GM18873 (cell line): ENCODE data around the gene GLDN.
"Not testable (repeated sequence)": the region's sequence is repeated elsewhere in the genome, so short reads cannot be mapped to it uniquely, and the experiment has no call there.

Source experiments
- ATAC-seq: cut with Tn5 transposase; IDR thresholded peaks from one replicate; pipeline ENCODE4 v1.9.1; 2021; ENCODE audit warnings: mild to moderate bottlenecking, moderate library complexity, moderate number of reproducible peaks; ENCODE audit not compliant: unreplicated experiment, low FRiP score

Gene GLDN

GRCh38 chr15:51424780-51425179 lies 83.3 kb downstream of the GLDN start:
- ATAC-seq = no peak

DNA sequence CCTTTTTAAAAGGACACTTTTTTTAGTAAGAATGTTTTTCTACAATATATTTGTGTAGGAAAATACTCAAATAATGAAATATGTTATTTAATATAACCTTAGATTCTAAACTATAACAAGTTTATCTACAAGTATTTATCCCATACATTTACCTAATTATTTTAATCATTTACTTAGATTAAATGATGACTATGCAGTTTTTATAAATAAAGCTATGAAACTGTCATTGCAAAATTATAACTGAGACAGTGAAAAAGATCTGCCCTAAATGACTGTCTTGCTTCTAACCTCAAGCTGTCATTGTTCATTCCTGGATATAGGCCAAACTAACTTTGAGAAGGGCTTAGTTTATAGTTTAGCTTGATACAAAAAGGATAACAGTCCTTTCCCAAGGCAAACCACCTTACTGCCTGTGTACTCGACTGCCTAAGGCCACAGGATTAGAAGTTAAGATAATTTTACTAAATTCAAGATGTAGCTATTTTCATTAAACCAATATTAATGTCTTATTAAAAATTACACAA lies 84.1 kb downstream of the GLDN start:
- no peak for ATAC-seq

GRCh38 chr15:51438526-51438925 lies 97.1 kb downstream of the GLDN start:
- ATAC-seq = no peak

DNA sequence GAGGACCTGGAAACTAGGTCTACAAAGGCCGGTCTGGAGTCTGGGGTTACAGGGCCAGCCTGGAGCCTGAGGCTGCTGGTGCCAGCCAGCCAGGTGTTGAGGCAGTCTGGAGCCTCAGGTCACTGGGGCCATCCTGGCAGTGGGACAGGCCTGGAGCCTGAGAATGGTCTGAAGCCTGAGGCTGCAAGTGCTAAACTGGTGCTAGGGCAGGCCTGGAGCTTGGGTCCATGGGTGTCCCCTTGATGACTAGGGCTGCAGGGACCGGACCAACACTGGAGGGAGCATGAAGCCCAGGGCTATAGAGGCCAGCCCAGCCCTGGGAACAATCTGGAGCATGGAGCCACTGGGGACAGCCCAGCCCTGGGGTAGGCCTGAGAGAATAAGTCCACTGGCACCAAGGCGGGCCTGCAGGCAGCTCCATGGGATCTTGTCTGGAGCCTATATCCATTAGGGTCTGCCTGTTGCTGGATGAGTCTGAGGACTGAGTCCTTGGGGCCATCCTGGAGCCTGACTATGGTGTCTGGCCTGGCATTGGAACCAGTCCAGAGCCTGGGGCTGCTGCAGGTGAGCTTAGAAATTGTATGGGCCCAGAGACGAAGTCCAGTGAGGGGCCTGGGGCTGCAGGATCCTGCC lies 101.9 kb downstream of the GLDN start:
- ATAC-seq = no peak

DNA sequence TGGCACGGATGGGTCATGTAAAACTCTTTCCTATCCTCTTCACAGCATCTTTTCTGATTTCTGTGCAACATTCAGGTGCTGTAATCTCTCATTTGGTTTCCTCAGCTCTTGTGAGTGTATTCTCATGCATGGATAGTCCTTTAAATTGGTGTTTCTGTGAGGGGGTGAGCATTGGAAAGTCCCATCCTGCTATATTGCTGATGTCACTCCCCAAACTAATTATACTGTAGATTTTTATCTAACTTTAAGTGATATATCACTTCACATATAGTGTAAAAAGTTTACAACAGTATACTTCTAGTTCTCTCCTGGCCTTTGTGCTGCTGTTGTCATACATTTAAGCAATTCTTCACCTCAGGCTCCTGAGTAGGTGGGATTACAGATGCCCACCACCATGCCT lies 102.7 kb downstream of the GLDN start:
- no peak for ATAC-seq

- no peak for ATAC-seq
Measured at GRCh38 chr15:51444807-51445206, 103.4 kb downstream of the GLDN start.

DNA sequence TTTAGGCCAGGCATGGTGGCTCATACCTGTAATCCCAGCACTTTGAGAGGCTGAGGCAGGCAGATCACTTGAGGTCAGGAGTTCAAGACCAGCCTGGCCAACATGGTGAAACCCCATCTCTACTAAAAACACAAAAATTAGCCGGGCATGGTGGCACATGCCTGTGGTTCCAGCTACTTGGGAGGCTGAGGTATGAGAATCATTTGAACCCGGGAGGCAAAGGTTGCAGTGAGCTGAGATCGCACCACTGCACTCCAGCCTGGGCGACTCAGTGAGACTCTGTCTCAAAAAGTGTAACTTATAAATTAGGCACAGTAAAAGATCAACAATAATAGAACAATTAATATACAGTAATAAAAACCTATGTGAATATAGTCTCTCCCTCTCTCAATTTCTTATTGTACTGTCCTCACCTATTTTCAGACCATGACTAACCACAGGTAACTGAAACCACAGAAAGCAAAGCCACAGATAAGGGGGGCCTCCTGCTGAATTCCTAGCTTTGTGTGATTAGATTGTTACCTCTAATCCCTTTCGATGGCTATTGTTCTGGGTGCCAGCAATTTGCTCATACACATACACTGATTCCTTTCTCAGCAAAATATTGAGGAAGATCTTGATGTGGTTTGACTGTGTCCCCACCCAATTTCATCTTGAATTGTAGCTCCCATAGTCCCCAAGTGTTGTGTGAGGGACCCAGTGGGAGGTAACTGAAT lies 104.7 kb downstream of the GLDN start:
- not testable (repeated sequence) for ATAC-seq

DNA sequence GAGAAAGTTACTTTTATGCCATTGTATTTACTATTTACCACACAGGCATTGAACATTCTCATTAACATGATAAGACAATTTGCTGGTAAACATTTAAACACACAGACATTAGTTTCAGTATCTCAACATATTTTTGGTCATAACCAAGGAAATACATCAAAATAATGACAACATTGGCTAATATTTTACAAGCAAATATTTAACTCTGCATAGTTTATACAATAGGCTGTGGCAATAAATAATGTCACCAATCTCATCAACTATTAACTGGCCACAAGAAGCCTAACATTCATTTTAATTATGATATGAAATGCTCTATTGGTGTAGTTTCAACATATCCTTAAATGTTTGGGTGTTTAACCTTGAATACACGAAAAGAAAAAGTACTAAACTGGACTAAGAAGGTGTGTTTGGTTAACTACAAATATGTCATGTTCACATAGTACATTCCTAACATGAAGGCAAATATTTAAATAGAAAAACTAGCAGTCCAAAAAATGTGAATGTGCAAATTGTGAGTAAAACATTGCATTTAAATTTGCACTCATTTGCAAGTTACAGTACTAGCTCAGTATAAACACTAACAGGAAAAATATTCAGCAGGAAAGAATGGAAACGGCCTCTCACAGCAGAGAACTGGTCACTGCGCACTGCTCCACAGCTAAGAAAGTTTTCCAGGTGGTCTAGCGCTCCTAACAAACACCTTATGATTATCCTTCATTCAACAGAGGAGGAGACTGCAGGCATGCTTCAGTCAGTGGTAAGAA lies 106.6 kb downstream of the GLDN start:
- no peak for ATAC-seq

DNA sequence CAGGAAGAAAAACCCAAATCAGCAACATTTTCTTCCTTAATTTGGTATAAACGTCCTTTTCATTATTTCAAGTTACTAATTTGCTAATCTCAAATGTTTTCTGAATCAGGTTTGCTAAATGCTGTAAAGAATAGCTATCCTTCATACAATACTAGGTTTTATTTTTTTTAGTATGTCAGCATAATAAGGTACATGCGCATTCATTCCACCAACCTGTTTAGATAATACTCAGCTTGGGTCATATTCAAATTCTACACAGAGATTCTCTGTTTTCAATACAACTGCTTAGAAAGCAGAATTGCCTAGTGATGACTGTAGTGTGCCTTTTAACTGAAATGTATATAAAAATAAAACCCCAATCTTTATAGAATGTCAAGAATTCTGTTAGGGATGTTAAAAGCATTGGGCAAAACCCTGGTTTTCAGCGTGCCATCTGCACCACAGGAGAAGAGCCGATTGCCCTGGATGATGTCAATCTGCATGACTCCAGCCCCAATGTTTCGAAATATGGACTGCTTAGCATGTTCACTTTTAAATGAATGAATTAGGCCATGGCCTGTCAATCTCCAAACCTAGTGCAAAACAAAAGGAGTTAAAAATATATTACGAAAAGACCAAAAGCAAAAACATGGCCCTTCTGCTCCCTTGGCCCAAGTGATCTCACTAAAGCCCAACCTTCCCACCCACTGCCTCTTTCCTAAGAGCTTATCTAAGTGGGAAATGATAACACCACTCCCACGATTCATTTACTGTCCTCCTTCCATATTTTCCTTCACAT lies 107.4 kb downstream of the GLDN start:
- ATAC-seq = no peak

DNA sequence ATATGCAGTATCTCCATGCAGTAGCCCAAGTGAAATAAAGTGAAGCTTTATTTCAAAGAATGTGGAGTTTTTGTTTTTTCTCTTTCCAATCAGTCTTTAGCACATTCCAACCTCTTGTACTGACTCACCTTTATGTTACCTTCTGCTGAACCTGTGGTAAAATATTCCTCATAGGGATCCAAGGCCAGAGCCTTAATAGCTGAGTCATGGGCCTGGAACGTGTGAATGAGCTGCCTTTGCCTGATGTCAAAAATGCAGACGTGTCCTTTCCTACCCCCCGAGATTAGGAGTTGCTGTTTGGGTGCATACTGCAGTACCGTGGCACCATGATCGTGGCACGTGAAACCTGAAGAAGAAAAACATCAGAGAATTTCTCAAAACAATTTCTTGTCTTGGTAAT lies 108.5 kb downstream of the GLDN start:
- ATAC-seq = no peak
